Measurements from ENCODE around the gene SAE1.

Gene SAE1

DNA sequence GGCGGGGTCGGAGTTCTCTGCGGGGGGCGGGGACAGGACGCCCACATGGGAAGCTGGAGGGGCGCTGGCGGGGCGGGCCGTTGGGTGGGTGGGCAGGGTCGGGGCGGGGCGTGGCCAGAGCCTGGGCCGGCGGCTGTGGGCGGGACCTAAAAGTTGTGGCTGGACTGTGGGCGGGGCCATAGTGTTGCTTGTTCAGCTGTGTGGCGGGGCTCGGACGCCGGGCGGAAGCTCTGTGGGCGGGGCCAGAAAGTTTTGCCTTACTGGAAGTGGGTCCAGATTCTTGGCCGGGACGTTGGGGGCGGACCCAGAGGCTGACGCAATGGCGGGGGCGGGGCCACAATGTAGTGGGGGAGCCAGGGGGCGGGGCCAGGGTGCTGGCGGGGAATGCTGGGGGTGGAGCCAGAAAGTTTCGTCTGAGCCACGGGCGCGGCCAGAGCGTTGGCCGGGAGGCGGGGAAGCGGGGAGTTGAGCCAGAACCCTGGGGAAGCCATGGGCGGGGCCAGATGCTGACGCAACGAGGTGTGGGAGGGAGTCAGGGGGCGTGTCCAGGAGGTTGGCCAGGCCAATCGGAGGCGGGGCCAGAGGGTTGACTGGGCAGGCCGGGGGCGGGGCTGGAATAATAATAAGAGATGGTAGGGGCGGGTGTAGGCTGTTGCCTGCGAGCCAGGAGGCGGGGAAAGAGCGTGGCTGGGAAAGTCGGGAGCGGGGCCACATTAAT lies 126.2 kb downstream of the SAE1 start:
- Histone ChIP-seq H3K4me1 (ENCODE audit: insufficient read depth, low read length) (peaks cover 26% of the 10 kb centered on the region), H2AFZ (ENCODE audit: low read depth, low read length) (peak overlapping the region; percentile 96; the same call in 1 of the 2 replicates), H3K27me3 (ENCODE audit: insufficient read depth, low read length, poor library complexity) (no peaks in the 10 kb centered on the region)

DNA sequence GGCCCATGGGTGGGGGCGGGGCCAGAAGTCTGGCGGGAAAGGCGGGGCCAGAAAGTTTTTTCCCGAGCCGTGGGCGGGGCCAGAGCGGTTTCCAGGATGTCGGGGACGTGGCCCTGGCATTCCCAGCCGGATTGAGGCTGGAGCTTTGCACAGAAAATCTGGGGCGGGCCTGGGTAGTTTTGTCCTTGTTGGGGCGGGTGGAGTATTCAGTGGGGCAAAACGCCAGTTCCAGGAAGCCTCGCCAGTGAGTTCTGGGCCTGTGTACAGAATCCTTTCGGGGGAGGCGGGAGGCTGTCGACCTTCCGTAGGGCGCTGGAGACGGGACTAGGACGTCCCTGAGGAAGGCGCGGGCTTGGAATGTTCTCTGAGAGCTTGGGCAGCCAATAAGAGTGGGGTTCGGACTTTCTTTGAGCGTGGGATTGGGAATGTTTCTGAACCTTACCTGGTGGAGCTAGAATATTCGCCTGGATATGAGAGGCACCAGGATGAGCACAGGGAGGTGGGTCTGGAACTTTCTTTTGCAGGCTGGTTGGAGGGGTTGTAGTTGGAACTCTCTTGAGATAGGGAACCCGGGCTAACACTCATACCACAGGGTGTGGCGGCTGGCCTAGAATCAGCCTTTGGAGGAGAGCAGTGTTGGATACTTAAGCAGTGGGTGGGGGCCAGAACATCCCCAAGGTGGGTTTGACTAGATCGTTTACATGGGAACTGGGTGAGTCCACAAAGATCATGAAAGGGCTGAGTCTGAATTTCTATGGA lies 127.0 kb downstream of the SAE1 start:
- H3K36me3 ChIP-seq (ENCODE audit: insufficient read depth, low read length), result peaks cover 34% of the 10 kb centered on the region
- peak overlapping the region; percentile 99 for H3K4me2 ChIP-seq (ENCODE audit: insufficient read depth, low read length)
- H3K4me1 ChIP-seq (ENCODE audit: insufficient read depth, low read length), result peaks cover 26% of the 10 kb centered on the region
- peaks cover 13% of the 10 kb centered on the region for H3K79me2 ChIP-seq (ENCODE audit: insufficient read depth, low read length)
- no peaks in the 10 kb centered on the region for H3K27me3 ChIP-seq (ENCODE audit: insufficient read depth, low read length, poor library complexity)
- peak; percentile 23 for ATAC-seq (ENCODE audit: insufficient read depth, low read depth)
- peak overlapping the region; percentile 80 for H3K27ac ChIP-seq (ENCODE audit: low read length)
- H3K9me3 ChIP-seq (ENCODE audit: insufficient read depth, low read length, severe bottlenecking), result no peaks in the 10 kb centered on the region
- H3K9ac ChIP-seq (ENCODE audit: low read depth, low read length), result peak overlapping the region; percentile 68
- TF ChIP-seq, protein P1, sequence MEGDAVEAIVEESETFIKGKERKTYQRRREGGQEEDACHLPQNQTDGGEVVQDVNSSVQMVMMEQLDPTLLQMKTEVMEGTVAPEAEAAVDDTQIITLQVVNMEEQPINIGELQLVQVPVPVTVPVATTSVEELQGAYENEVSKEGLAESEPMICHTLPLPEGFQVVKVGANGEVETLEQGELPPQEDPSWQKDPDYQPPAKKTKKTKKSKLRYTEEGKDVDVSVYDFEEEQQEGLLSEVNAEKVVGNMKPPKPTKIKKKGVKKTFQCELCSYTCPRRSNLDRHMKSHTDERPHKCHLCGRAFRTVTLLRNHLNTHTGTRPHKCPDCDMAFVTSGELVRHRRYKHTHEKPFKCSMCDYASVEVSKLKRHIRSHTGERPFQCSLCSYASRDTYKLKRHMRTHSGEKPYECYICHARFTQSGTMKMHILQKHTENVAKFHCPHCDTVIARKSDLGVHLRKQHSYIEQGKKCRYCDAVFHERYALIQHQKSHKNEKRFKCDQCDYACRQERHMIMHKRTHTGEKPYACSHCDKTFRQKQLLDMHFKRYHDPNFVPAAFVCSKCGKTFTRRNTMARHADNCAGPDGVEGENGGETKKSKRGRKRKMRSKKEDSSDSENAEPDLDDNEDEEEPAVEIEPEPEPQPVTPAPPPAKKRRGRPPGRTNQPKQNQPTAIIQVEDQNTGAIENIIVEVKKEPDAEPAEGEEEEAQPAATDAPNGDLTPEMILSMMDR (IDR thresholded peaks at IDR 0.05; ENCODE audit: borderline replicate concordance, extremely low read depth, low read length, poor library complexity, severe bottlenecking), result no peak
- TF ChIP-seq EZH2 (IDR thresholded peaks at IDR 0.05; ENCODE audit: borderline replicate concordance, low read depth, low read length, severe bottlenecking), result no peak
- DNase-seq, result no peak
- peak overlapping the region; percentile 37 to 76 for H3K4me3 ChIP-seq (ENCODE audit: low read depth in 1 of 2, low read length in 2 of 2)
- peak overlapping the region; percentile 68 for H2AFZ ChIP-seq (ENCODE audit: low read depth, low read length)
- H4K20me1 ChIP-seq (ENCODE audit: insufficient read depth, low read length), result 0 out of 2 replicates have a peak, but pooled peaks cover 5% of the 10 kb centered on the region

More for the DNA sequence above, 126.2 kb downstream of the SAE1 start:
- DNase-seq, result peak; percentile 100
- H3K79me2 ChIP-seq (ENCODE audit: insufficient read depth, low read length), result peaks cover 13% of the 10 kb centered on the region
- H3K4me2 ChIP-seq (ENCODE audit: insufficient read depth, low read length), result peak overlapping the region; percentile 99
- no peak for TF ChIP-seq EZH2 (IDR thresholded peaks at IDR 0.05; ENCODE audit: borderline replicate concordance, low read depth, low read length, severe bottlenecking)
- TF ChIP-seq, protein P1 (IDR thresholded peaks at IDR 0.05; ENCODE audit: borderline replicate concordance, extremely low read depth, low read length, poor library complexity, severe bottlenecking), result no peak
- H3K9me3 ChIP-seq (ENCODE audit: insufficient read depth, low read length, severe bottlenecking), result no peaks in the 10 kb centered on the region
- peaks cover 30% of the 10 kb centered on the region for H3K36me3 ChIP-seq (ENCODE audit: insufficient read depth, low read length)
- H4K20me1 ChIP-seq (ENCODE audit: insufficient read depth, low read length), result 0 out of 2 replicates have a peak, but pooled peaks cover 5% of the 10 kb centered on the region
- peak; percentile 82 for ATAC-seq (ENCODE audit: insufficient read depth, low read depth)
- H3K4me3 ChIP-seq (ENCODE audit: low read depth in 1 of 2, low read length in 2 of 2), result peak overlapping the region; percentile 37 to 76; a peak in 3 of 4 replicates
- peak overlapping the region; percentile 94; the same call in 1 of the 2 replicates for H3K27ac ChIP-seq (ENCODE audit: low read length)
- peak overlapping the region; percentile 68 for H3K9ac ChIP-seq (ENCODE audit: low read depth, low read length)

DNA sequence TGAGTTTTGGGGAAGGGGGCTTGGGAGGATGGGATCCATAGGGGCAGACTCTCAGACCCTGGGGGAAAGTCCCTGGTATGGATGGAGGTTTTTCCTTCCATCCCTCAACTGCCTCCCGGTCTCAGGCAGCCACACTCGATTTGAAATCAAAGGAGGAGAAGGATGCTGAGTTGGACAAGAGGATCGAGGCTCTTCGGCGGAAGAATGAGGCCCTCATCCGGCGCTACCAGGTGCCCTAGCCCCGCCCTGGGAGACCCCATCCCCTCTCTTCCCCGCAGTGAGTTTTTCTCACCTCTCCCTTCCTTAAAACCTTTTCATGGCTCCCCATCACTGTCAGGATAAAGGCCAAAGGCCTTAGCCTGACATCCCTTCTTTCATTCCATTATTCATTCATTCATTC lies 127.8 kb downstream of the SAE1 start:
- H3K4me2 ChIP-seq (ENCODE audit: insufficient read depth, low read length), result peak overlapping the region; percentile 99
- H3K27me3 ChIP-seq (ENCODE audit: insufficient read depth, low read length, poor library complexity), result no peaks in the 10 kb centered on the region
- DNase-seq (no peak), ATAC-seq (ENCODE audit: insufficient read depth, low read depth) (no peak)
- H3K4me1 ChIP-seq (ENCODE audit: insufficient read depth, low read length), result peaks cover 26% of the 10 kb centered on the region
- H2AFZ ChIP-seq (ENCODE audit: low read depth, low read length), result no peak overlapping the region
- peak overlapping the region; percentile 37 to 76; a peak in 3 of 4 replicates for H3K4me3 ChIP-seq (ENCODE audit: low read depth in 1 of 2, low read length in 2 of 2)
- H3K27ac ChIP-seq (ENCODE audit: low read length), result peak overlapping the region; percentile 80
- H3K9ac ChIP-seq (ENCODE audit: low read depth, low read length), result peak overlapping the region; percentile 68
- TF ChIP-seq, protein P1 (IDR thresholded peaks at IDR 0.05; ENCODE audit: borderline replicate concordance, extremely low read depth, low read length, poor library complexity, severe bottlenecking), result no peak
- TF ChIP-seq EZH2 (IDR thresholded peaks at IDR 0.05; ENCODE audit: borderline replicate concordance, low read depth, low read length, severe bottlenecking), result no peak
- H3K9me3 ChIP-seq (ENCODE audit: insufficient read depth, low read length, severe bottlenecking), result no peaks in the 10 kb centered on the region
- H3K36me3 ChIP-seq (ENCODE audit: insufficient read depth, low read length), result peaks cover 40% of the 10 kb centered on the region
- H4K20me1 ChIP-seq (ENCODE audit: insufficient read depth, low read length), result 0 out of 2 replicates have a peak, but pooled peaks cover 5% of the 10 kb centered on the region
- peaks cover 13% of the 10 kb centered on the region for H3K79me2 ChIP-seq (ENCODE audit: insufficient read depth, low read length)

All from DND-41 (cell line).